Measurements from ENCODE around the gene CCDC183.
"Not testable (repeated sequence)": the region's sequence is repeated elsewhere in the genome, so short reads cannot be mapped to it uniquely, and the experiment has no call there.

DNA sequence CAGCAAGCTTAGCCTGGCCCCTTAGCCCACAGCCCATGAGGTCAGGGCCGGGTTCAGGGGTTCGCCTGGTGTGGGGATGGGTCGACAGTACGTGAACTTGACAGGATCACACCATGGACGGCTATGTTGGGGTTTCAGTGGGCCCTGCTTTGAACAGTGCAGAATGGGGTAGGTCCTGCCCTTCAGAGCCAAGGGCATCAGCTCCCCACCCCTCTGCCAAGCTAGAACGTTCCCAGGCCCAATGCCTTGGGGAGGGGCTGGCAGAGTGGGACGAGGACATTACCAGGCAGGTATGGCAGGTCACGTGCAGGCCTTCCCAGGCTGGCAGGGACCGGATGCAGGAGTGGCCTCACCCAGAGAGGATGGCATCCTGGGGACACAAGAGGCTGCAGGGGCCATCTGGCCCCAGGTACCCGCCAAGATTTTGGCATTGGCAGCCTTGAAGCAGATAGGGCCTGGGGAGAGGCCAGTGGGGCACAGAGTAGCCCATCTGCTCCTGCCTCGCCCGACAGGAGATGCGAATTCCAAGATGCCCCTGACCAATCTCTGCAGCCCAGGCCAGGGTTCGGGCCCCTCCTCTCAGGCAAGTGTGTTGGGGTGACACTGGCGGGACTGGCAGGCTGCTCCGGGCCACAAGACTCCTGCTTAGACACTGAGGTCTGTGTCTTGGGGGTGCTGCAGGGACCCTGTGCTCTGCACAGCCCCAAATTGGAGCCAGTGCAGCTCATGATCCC lies 45.7 kb downstream of the CCDC183 start:
- TF ChIP-seq, protein P1, sequence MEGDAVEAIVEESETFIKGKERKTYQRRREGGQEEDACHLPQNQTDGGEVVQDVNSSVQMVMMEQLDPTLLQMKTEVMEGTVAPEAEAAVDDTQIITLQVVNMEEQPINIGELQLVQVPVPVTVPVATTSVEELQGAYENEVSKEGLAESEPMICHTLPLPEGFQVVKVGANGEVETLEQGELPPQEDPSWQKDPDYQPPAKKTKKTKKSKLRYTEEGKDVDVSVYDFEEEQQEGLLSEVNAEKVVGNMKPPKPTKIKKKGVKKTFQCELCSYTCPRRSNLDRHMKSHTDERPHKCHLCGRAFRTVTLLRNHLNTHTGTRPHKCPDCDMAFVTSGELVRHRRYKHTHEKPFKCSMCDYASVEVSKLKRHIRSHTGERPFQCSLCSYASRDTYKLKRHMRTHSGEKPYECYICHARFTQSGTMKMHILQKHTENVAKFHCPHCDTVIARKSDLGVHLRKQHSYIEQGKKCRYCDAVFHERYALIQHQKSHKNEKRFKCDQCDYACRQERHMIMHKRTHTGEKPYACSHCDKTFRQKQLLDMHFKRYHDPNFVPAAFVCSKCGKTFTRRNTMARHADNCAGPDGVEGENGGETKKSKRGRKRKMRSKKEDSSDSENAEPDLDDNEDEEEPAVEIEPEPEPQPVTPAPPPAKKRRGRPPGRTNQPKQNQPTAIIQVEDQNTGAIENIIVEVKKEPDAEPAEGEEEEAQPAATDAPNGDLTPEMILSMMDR (conservative IDR thresholded peaks at IDR 0.05; ENCODE audit: low read length): not testable (repeated sequence)
- TF ChIP-seq EZH2phosphoT487 (IDR thresholded peaks at IDR 0.05; ENCODE audit: borderline replicate concordance, low read depth, low read length): not testable (repeated sequence)

All from OCI-LY7 (cell line).